NOMO-1 treated with DMSO at 0.1 percent for 48 hours (cell line): ENCODE data around the gene FRS3.
A peak's percentile ranks its signal among the peaks of the same experiment; 100 is the strongest.
"Not testable (repeated sequence)": the region's sequence is repeated elsewhere in the genome, so short reads cannot be mapped to it uniquely, and the experiment has no call there.

Experiments used
- DNase-seq: peaks from one replicate; lab custom pipeline; 2025; ENCODE audit not compliant: unreplicated experiment; lab: John Stamatoyannopoulos, UW

Gene FRS3

DNA sequence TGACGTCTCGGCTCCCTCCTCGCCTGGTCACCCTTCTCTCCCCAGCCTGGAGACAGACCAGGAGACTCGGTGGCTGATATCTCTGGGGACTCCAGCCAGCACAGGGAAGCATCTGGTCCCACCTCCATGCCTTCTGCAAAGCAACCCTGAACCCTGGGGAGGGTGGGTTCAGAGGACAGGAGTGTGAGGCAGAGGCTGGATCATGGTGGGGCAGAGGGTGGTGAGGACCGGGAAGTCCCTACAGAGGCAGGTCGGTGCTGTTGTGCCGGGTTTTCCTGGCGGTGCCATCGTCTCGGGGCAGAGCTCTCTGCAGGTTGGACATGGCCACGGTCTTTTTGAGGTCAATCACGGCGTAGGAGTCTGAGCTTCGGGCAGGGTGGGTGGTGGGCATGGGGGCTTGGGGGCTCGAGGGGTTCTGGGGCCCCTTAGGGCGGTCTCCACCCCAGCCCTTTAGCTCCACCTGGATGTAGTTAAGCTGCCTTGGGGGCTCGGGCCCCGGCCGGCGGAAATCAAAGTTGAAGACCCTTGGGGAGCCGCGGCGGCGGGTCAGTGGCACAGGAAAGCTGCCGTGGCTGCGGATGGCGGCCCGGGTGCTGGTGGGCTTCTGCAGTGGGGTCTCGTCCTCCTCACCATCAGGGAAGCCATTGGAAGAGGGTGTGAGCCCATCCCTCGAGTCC is 9.2 kb downstream of the FRS3 start:
- no peak for DNase-seq

DNA sequence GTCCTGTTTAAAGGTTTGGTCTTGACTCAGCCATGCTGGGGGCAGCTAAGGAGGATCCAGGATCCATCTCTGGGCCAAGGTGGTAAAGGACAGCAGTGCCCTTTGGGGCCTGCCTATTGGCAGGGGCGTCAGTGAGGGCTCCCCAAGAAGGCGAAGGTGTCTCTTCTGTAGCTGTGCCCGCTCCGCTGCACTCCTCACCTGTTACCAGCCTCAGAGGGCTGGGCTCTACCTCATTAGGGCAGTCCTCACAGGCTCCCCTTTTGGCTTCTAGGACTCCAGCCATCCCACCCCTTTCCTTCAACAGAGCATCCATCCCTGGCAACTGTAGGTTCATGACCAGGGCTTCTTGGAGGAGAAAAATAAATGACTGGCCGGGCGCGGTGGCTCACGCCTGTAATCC is 10.3 kb downstream of the FRS3 start:
- no peak for DNase-seq

DNA sequence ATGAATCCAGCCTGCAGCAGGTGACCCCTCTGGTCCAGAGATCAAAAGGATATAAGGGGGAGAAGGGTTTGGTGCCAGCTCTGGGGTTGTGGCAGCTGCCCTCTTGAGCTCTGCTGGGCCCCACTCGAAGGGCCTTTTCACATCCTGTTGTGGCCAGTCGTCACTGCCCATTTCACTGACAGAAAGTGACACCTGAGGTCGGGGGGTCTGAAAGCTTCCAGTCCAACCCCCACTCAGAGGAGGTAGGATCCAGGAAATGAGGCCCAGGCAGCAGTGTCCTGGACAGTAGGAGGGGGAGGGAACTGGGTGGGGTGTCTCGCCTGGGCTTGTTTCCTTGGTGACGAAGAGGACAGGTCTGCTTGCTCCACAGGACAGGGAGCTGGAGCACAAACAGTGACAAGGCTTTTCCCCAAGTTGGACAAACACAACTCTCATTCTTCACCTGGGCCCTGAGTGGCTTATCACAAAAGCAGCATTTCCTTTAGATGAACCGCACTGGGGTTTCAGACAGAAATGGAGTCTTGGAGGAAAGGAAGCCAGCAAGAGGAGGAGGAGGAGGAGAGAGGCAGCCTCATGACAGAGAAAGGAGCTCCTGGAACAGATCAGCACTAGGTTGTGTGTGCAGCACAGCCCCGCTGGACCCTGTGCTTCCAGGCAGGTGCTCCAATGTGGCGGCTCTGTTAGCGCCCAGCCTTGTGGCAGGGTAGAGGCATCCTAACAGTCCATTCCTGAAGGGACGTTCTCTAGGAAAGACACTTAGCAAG is 11.0 kb downstream of the FRS3 start:
- no peak for DNase-seq

DNA sequence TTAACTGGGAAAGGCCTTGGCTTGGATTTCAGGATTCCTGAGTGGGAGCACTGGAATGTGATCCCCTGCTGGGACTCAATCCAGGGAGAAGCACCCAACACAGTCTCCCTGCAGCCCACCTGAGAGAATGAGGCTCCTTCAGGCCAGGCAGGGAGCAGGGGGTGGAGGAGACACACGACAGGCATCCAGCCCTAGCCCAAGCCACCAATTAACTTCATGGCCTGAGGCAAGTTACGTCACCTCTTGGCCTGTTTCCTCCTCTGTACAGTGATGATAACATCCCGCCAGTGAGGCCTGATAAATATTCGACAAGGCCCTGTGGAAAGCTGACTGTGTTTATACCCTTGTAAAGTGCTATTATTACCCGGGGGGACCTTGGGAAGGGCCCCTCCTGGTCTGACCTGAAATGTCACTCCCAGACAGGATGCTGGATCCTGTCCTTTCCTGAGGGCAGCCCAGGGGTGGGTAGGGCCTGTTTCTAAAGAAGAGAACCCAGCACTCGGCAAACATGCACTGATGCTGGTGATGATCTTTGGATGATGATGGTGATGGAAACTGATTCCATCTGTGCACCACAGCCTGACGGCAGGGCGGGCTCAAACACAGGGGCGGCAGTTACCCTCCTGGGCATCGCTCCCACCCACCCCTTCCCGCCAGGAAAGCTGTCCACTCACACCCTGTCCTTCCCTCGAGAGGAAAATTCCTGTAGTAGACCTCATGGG is 12.4 kb downstream of the FRS3 start:
- peak; percentile 28 for DNase-seq

DNA sequence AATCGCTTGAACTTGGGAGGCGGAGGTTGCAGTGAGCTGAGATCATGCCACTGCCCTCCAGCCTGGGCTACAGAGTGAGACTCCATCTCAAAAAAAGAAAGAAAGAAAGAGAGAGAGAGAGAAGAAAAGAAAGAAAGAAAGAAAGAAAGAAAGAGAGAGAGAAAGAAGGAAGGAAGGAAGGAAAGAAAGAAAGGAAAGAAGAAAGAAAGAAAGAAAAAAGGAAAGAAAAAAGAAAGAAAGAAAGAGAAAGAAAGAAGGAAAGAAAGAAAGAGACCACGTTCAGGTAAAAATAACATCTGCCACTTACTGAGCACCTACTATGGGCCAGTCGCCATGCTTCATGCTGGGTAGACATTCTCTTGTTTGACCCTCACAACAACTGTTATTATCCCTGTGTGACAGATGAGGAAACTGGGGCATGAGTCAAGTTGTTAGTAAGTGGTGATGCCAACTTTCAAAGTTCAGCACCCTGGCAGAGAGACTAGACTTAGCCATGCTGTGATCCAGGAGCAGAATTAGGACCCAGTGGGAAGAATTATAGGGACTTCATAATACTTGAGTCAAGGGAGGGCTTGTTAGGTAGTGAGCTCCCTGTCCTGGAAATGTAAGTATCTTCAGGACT is 13.5 kb downstream of the FRS3 start:
- not testable (repeated sequence) for DNase-seq

DNA sequence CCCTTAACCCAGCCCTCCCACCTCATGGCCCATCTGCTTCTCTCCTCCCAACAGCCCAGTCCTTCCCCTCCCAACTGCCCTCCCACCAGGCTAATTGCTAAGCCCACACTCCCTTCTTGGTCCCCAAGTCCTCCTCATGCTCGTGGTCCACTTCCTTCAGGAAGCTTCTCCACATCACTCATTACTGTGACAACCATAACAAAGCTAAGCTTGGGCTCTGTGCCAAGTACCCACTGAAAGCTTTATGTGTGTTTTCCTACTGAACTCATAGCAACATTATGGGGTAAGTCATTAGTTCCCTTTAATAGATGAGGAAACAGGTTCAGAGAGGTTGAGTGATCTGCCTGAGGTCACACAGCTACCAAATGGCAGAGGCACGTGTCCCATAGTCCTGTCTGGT is 16.2 kb downstream of the FRS3 start:
- no peak for DNase-seq

DNA sequence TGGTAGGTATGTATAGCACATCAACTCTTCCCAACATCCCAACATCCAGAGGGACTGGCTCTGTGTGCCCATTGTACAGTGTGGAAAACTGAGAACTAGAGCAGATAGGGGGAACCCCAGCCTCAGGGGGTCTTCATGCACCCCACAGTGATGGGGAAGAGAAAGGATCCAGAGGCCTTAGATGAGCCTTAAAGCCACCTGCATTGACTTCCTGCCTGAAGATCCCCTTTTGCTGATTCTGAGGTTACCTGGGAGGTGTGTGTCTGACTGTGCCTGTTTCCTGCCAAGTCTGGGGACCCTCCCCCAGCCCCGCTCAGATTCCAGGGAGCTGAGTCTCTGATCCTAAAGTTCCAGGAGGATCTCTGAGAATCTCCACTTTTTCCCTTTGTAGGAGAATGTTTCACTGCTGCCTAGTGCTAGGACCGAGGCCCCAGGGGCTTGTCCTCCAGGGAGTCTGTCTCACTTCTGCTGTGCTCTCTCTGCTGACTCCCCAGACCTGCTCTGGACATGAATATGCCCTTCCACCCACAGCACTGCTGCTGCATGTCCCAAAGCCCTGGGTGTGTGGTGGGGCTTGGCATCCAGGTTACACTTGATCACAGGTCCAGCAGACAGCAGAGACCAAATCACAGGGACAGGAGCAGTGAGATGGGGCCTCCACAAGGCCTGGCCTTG is 19.7 kb downstream of the FRS3 start:
- no peak for DNase-seq

DNA sequence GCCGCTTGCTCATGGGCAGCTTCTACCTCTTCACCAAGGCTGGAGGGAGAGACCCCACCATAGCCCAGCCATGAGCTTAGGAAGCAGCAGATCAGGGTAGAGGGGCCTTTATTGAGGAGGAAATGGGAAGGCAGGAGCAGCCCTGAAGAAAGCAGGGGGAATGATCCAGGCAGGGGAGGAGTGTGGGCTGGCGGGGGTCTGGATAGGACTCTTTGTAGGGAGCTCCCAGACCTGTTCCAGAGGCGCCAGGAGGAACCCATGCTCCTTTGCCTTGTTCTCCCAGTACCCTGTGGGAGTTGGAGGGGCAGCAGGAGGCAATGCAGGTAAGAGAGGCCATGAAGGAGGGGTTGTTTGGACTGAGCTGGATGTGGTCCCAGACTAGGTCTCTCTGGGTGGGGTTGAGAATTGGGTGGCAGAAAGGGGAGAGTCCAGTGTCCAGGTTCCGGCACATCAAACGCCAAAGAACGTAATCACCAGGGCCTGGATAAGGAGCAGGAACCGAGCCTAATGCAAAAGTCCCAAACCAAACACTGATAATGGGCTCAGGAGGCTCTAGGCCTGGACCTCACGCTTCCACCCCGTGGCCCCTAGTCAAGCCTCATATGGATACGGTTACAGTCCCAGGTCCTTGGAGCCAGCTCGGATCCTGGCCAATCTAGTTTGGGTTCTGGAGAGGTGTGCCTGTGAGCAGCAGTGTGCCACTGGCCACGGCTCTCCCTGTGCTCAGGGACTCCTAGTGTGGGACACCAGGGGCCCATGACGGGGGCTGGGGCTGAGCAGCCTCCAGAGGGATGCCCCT is 20.4 kb downstream of the FRS3 start:
- no peak for DNase-seq

DNA sequence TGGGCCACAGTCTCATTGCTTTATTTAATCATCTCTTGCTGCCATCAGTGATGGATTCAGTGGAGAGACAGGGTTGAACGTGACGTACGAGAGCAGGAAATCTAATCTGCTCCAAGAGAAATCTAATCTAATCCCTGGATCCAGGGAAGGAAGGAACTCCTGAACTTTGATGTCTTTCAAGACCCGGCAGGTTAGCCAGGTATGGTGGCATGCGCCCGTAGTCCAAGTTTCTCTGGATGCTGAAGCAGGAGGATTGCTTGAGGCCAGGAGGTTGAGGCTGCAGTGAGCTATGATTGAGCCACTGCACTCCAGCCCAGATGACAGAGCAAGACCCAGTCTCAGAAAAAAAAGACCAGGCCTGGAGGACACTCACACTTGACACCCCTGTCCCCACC is 21.1 kb downstream of the FRS3 start:
- no peak for DNase-seq

DNA sequence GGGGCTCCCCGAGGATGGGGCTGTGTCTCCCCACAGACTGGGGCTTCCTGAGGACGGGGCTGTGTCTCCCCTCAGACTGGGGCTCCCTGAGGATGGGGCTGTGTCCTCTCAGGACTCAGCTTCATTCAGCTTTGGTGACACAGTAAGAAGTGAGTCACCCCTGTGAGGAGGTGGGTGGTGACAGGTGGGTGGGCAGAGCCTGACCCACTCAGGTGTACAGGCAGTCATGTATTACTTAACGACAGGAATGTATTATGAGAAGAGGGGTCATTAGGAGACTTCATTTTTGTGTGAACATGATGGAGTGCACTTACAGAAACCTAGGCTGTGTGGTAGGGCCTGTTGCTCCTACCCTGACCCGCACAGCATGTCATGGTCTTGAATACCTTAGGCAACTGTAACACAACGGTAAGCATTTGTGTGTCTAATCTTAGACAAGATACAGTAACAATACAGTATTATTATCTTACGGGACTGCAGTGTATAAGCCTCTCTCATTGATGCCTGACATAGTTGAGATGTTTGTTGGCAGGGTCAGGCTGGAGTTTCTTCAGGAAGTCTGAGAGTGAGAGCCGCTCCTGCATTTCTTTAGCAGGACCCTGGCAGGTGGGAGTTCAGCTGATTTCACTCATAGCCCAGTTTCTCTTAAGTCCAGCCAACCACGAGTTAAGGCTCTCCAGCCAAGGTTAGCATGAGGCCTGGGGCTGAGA is 21.6 kb downstream of the FRS3 start:
- DNase-seq: no peak

DNA sequence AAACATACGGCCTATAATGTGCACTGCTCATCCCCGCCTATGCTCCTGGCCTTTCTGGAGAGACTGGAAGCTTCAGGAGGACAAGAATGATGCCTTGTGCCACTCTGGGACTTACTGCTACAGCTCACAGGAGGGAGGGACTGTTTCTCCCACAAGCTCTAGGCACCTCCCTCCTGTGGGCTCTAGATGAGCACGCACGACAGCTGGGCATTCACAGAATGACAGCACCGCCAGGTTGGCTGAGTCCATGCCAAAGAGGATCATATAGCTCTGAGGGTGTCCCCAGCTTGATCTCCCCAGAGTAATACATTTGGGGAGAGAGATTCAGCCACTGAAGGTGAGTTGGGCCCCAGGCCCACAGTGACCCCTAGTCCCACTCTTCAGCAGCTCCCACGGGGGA is 22.4 kb downstream of the FRS3 start:
- DNase-seq: no peak

DNA sequence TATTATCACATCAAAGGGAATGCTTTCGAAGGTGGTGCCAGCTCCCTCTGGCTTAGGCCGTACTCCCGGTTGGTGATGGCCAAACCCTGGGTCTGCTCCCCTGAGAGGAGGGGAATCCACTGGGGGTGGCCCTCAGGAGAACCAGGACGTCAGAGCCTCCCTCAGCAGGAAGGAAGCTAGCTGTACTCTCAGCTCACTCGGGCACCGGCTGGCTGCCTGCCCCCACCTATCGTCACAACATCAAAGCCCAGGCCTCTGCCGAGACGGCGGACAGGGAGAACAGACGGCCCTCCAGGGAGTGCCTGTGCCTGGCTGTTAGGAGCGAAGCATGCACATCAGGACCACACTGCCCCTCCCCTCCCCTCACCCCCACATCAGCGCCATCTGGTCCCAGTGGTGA is 23.3 kb downstream of the FRS3 start:
- DNase-seq: no peak

DNA sequence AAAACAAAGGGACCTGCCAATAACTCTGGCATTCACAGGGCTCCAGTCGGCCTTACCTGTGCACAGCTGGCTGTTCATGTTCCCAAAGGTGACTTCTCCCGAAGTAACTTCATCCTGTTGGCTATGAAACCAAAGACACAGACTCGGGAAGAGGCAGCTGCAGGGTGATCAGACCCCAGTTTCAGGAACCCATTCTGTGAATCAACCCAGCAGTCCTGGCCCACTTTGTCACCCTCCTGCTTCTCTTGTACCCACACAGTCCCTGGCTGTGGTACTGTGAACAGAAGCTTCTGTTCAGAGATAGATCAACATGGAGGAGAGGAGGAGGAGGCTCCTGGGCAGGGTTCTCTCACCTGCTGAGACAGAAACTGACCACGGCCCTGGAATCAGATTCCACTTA is 23.8 kb downstream of the FRS3 start:
- no peak for DNase-seq

DNA sequence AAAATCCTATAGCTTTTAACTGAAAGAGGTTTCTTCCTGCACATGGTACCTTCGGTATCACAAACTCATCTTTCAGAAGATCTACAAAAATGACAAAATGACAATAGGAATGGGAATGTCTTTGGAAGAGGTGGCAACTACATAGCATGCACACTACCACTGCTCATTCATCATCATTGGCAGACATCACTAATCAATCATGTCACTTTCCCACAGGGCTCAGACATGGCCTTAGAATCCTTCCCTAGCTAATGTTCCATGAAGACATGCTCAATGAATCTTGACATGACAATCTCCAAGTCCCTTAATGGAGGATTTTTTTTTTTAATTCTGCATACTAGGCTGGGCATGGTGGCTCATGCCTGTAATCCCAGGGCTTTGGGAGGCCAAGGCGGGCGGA is 29.3 kb downstream of the FRS3 start:
- no peak for DNase-seq

DNA sequence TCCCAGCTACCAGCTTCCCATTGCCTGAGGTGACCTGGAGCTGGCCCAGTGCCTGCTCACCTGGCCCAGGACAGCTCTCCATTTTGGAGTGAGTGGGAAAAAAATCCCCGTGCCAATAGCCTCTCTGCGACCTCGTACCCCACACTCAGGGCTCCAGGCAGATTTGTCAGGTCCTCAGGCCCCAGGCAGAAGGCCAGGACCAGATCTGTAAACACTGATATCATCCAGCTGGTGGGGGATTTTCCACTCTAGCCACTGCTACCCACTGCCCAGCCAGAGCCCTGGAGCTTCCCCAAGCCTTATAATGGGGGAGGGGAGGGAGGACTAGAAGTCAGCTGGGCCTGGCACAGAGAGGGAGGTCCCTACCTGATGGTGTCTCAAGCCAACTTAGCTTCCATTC is 31.2 kb downstream of the FRS3 start:
- DNase-seq: no peak

DNA sequence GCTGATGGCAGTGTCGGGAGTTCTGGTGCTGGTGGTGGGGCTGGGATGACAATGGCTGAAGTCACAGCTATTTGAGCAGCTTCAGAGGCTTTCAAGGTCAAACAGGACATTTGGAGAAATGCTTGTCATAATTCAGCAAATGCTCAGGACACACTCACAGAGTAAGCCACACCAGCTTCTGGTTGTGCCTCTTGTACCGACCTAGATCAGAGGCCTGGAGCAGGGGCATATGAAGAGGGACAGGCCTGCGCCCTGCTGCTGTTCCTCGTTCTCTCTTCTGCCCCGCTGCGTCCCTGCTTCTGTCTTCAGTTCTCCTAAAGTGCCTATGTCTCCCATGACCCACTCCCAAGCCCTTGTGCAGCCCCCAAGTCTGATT is 31.6 kb downstream of the FRS3 start:
- DNase-seq: no peak

DNA sequence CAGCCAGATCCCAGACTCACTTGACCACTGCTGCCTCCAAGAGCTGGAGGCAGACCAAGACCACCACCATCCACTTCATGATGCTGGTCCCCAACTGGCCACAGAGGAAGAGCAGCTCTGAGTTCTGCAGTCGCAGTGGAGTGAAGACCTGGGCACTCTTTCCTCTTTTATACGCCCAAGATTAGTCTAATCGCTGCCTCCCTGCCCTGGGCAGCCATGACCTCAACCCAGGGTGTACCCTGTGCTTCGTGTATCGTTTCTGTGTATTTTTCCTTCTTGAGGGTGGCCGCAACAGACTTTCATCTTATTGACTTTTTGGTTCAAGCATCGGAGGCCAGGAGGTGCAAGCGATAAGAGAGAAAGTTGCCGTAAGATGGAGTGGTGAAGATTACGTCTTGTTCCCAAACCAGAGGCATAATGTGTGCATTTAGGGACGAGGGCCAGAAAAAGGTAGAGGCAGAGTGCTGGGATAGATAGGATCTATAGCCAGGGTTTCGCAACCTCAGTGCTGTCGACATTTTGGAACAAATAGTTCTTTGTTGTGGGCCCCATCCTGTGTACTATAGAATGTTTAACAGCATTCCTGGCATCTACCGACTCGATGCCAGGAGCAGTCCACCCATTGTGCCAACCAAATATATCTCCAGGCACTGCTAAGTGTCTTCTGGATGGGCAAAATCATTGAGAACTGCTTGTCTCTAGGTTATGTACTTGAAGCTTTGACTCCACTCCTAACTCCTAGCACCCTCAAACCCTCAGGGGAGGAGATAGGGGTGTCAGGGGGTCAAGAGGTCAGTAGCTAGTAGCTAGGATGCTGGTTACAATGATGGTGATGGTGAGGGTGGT is 32.2 kb downstream of the FRS3 start, which contains the start of gene PGC:
Gene PGC (minus strand): TSS at position 142 of the 846 bp plus-strand sequence. CDS start 63 bp downstream, at position 79.
- DNase-seq: no peak

DNA sequence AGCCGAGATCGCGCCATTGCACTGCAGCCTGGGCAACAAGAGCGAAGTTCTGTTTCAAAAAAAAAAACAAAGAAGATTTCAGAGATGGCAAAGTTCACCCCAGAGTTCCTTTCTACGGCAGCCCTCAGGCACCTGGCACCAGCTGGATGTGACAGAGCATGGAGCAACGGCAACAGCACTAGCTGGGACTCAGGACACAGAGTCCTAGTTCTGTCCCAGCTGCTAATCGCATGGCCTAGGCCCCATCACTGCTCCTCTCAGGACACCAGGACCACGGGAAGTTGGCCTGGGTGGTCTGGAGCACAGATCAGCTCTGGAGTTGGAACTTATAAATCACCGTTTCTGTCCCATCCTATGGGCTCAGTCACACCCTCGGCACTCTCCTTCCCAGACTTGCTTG is 33.6 kb downstream of the FRS3 start:
- DNase-seq: no peak
